T1000 (cell line): ENCODE measurements around the gene ST3GAL5.

Experiments
- DNase-seq: peaks from one replicate; lab custom pipeline; 2025; ENCODE audit warnings: mixed read lengths; lab: John Stamatoyannopoulos, UW

Gene ST3GAL5

GRCh38 chr2:85866165-85866659, 22.6 kb downstream of the ST3GAL5 start:
- no peak for DNase-seq

- DNase-seq = no peak
Observed at GRCh38 chr2:85865539-85866164, 23.1 kb downstream of the ST3GAL5 start.

- DNase-seq = no peak
Observed at GRCh38 chr2:85864654-85865053, 24.1 kb downstream of the ST3GAL5 start.

DNA sequence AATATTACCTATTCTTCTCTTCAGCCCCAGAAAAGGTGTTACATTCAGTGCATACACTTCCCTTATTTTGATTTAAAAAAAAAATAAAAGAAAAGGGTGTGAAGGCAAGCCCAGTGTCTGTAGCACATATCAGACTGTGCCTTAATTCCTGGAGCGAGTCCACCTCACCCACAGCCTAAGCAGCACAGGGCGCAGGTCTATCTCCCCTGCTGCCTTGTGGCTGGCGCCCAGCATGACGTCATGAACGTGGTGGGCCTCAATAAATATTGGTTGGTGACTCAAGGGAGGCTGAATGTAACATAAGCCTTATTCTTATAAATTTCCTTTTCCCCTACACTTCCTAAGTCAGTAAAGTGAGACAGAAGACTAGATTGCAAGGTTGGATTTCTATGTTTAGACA, 26.4 kb downstream of the ST3GAL5 start:
- DNase-seq = no peak

- DNase-seq = no peak
Observed at GRCh38 chr2:85861650-85862049, 27.1 kb downstream of the ST3GAL5 start.

GRCh38 chr2:85861180-85861579, 27.6 kb downstream of the ST3GAL5 start:
- no peak for DNase-seq

DNA sequence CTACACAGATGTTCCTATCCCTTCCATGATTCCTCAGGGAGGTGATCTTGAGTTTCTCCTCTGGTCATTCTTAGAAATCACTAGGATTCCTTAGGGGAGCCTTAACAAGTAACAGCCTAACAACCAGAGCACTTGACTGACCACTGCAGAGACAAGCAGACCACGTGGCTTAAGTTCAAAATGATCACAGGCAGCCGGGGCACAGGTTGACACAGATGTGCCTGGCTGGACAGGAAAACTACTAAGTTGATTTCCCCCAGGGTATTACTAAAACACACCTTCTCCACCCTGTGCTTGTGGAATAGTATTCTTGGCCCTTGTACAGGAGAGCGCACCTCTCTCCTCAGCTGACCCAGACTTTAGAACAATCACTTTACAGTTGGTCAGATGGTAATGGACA, 29.9 kb downstream of the ST3GAL5 start:
- no peak for DNase-seq

- no peak for DNase-seq
Observed at GRCh38 chr2:85854897-85855296, 33.9 kb downstream of the ST3GAL5 start.

- no peak for DNase-seq
Observed at GRCh38 chr2:85854166-85854509, 34.7 kb downstream of the ST3GAL5 start.

GRCh38 chr2:85853499-85854165, 35.2 kb downstream of the ST3GAL5 start:
- DNase-seq = no peak

DNA sequence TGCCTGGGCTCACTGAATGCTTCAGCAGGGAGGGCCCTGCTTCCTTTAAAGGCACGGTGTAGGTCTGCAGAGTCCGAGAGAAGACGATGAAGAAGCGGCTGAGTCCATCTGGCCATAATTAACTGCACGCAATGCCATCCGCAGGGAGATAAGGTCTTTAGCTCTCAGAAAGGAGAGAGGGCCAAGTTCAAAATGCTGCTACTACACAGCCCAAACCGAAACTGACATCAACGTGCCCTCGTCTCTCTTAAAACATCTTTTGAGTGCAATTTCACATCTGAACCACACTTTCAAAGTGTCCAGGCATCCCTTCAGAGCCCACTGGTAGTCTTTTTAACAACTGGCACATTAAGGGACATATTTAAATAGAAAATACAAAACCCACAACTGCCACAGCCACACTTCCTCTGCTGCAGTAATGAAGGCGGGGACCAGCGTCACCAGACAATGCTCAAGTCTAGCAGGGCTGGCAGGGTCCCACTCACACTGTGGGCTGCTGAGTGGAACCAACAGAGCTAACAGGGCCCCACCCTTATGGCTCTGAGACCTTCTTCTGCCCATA, 35.8 kb downstream of the ST3GAL5 start:
- DNase-seq = no peak

DNA sequence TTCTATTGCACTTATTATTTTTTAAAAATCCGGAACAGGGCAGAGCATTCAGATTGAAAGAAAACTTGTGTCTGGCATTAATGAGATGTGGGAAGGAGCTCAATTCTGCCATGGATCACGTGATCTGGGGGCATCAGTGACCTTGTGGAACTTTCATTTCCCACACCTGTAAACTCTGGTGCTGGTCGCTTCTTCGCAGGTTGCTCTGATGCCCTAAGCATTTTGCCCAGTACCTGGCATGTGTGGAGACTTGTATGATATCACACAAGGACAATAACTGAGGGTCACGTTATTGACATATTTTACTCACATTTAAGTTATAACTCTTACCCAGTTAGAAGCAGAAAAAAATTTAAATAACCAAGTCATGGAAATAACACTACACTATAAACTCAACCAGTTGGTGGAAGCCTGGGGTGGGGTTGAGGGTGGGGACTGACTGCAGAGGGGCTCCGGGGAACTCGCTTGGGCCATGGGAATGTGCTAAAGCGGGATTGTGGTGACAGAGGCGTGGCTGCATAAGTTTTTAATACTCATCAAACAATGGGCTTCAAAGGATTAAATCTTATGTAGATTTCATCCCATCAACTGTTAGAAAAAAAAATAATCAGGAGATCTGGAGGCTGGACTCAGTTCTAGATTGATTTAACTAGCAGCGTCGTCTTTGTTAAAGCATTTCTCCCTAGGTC, 36.5 kb downstream of the ST3GAL5 start:
- no peak for DNase-seq

DNA sequence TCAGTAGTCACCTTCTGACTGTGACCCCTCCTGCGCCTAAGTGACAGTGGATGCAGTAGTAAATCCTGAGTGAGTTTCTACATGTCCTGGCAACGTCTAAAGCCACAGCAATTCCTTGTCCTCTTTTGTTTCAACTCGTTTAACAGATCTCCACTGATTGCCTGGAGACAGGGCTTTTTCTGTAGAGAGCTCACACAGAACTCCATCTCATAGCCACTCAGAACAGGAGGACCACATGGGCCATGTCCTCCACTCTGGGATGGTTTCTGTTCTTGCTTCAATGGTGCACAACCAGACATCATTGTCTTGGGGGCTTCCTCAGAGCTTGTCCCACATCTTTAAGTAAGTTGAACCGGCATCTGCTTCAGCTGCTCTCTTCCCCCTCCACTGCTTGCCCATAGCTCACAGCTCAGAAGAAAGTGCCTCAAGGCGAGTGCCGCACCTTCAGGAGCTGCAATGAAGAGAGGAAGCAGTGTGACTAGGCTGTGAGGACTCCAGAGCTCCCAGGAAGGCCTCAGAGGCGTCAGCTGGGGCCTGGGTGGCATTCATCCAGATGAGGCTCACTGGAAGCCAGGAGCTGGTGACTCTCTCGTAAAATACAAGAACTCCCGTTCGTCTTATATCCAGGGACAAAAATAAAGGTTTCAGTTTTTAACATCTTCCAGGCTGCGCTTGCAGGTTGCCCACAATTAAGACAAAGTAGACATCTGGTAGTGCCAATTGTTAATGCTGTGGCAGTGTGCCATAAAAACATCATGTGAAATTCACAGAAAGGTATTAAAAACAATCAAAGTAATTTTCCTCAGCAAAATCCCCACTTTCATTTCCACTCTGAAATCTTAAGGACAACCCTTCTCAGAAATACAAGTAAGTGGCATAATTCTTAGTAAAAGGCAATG, 37.3 kb downstream of the ST3GAL5 start:
- DNase-seq = no peak

DNA sequence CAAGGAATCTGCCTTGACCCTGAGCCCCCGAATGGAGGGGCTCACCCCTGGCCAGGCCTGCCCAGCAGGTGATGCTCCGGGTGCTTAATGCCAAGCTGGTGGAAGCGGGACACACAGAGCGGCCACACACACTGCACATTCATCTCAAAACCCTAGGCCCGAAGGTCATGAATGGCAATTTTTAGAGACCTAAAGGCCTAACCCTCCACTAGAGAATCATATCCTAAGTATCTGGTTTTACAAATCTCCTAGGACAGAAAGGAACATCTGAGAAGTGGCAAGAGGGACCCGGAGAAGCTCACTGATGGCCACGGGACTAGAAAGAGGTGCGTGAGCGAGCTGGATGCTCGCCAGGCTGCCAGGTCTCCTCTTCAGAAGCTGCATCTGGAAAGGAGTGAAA, 38.3 kb downstream of the ST3GAL5 start:
- no peak for DNase-seq

- no peak for DNase-seq
Observed at GRCh38 chr2:85847051-85847588, 41.7 kb downstream of the ST3GAL5 start.

DNA sequence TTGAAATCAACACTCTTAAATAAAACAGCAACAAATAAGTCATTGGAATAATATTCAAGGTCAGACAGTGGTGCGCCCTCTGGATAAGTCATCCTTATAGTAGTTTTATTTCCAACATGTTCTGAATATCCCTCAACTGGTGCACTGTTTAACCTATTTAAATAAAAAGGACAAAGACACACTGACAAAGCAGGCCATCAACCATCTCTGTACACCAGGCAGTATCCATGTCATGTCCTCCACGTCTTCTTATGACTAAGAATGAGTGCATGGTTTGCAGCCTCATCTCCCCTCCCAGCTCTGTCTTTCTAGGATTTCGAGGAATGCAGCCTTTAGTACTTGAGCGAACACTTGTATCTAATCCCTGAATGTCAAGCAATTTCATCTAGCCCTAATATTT, 42.4 kb downstream of the ST3GAL5 start:
- DNase-seq = peak; percentile 22

DNA sequence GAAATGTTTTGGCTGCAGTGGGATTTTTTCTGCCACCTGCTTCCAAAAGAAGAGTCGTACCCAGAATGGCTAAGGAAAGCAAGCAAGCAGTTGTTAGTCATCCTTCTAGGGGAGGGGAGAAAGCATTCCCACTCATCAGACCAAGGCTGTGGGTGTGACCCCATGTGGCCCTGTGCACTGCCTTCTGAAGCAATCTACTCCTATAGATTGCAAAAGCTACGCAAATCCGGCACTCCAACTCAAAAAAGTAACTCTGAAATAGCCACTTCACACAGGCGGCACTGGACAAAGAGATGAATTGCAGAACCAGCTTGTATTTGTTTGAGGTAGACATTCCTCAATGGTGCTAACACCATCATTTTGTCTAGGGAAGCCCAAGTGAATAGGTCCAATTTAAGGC, 44.3 kb downstream of the ST3GAL5 start:
- no peak for DNase-seq

DNA sequence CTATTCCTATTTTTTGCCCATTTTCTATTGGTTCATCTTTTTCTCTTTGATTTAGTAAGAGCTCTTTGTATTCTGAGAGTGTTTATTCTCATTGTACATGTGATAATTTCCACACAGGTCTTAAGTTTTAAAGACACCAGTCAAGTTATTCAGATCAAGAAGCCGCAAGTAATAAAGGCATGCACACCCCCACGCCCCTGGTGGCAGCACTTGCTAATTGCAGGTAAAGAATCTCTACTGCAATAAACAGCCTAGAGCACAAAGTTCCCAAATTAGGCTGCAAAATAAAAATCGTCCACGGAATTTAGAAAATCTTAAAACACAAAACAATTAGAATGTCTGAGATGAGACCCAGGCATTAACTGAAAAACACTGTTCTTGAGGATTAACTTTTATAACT, 45.2 kb downstream of the ST3GAL5 start:
- no peak for DNase-seq

DNA sequence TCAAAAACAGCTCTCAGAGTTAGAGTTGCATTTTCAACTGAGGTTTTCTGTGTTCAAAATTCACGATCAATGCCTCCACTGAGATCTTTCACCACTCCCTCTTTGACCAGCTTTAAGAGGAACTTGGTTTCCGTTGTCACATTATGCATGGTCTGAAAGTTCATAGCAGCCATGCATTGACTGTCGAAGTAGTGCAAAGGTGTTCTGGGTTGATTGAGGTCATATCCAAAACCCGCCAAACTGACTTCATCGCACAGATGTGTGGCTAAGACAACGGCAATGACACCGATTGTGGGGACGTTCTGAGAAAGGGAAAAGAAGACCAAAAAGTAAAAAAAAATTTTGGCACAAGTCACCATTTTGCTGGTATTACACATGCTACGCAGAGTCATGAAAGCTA, 48.7 kb downstream of the ST3GAL5 start:
- DNase-seq = no peak

DNA sequence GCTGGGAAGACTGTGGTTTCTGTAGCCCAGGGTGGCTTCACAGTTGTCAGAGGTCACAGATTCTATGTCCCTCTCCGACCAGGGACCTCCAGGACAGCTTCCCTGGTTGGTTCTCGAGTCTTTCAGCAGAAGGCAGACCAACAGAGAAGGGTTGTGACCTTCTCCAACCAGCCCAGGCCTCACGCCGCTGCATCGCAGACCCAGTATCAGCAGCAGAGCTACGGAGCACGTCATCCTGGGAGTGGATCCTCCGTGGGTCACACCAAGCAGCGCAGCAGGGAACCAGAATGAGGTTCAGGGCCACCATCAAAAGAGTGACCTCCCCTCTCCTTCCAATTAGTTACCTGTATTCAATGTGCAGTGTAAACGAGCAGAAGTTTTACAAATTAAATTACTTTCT, 49.3 kb downstream of the ST3GAL5 start:
- no peak for DNase-seq

GRCh38 chr2:85838641-85839040, 50.1 kb downstream of the ST3GAL5 start:
- DNase-seq = no peak

- no peak for DNase-seq
Observed at GRCh38 chr2:85838181-85838580, 50.6 kb downstream of the ST3GAL5 start.
